MM.1S (cell line): ENCODE results near the gene LCLAT1.

Experiments
- DNase-seq: peaks from one replicate; pipeline ENCODE4 v3.0.0-alpha.2; 2015
- H2AFZ ChIP-seq: fragments of 300-600 bp; sonication (generic); 2 replicates; pipeline ENCODE4 v1.6.0; 2016; ENCODE audit warnings: antibody characterized with exemption, low read length
- H3F3A ChIP-seq: fragments of 300-600 bp; sonication (generic); 2 replicates; pipeline ENCODE4 v1.6.1; 2016; ENCODE audit warnings: mild to moderate bottlenecking, antibody characterized with exemption, low read length, moderate library complexity, mixed read lengths; ENCODE audit not compliant: insufficient read depth
- H3K27ac ChIP-seq: fragments of 300-600 bp; sonication (generic); 2 replicates; pipeline ENCODE4 v1.5.1; 2016; ENCODE audit warnings: mild to moderate bottlenecking, low read length
- H3K27me3 ChIP-seq: fragments of 300-600 bp; sonication (generic); replicated peaks from 2 replicates; pipeline ENCODE4 v1.6.0; 2016; ENCODE audit warnings: low read length; ENCODE audit not compliant: insufficient read depth
- H3K36me3 ChIP-seq: fragments of 300-600 bp; sonication (generic); replicated peaks from 2 replicates; pipeline ENCODE4 v1.6.1; 2016; ENCODE audit warnings: mild to moderate bottlenecking, low read length, mixed read lengths; ENCODE audit not compliant: insufficient read depth
- H3K4me1 ChIP-seq: fragments of 300-600 bp; sonication (generic); 2 replicates; pipeline ENCODE4 v1.6.1; 2016; ENCODE audit warnings: low read length, mixed read lengths
- H3K4me2 ChIP-seq: fragments of 300-600 bp; sonication (generic); 2 replicates; pipeline ENCODE4 v1.6.0; 2016; ENCODE audit warnings: low read depth, low read length
- H3K4me3 ChIP-seq: fragments of 300-600 bp; sonication (generic); 2 replicates; pipeline ENCODE4 v1.5.1; 2016; ENCODE audit warnings: low read length, mixed read lengths
- H3K79me2 ChIP-seq: fragments of 300-600 bp; sonication (generic); 2 replicates; pipeline ENCODE4 v1.6.1; 2016; ENCODE audit warnings: mixed run types, low read length, mixed read lengths
- H3K9ac ChIP-seq: fragments of 300-600 bp; sonication (generic); 2 replicates; pipeline ENCODE4 v1.6.1; 2016; ENCODE audit warnings: low read length, mixed read lengths
- H3K9me2 ChIP-seq: fragments of 300-600 bp; sonication (generic); replicated peaks from 2 replicates; pipeline ENCODE4 v1.6.1; 2016; ENCODE audit warnings: mild to moderate bottlenecking, low read length, mixed read lengths; ENCODE audit not compliant: insufficient read depth
- H3K9me3 ChIP-seq: fragments of 300-600 bp; sonication (generic); replicated peaks from 2 replicates; pipeline ENCODE4 v1.6.1; 2016; ENCODE audit warnings: mild to moderate bottlenecking, low read length, mixed read lengths; ENCODE audit not compliant: insufficient read depth
- H4K20me1 ChIP-seq: fragments of 300-600 bp; sonication (generic); 2 replicates; pipeline ENCODE4 v1.6.1; 2016; ENCODE audit warnings: mild to moderate bottlenecking, low read length, moderate library complexity, mixed read lengths; ENCODE audit not compliant: insufficient read depth
- CTCF ChIP-seq: fragments of 300-600 bp; sonication (generic); IDR thresholded peaks from 2 replicates; pipeline ENCODE4 v1.5.1; 2016; ENCODE audit warnings: antibody characterized with exemption, low read length, mixed read lengths
- EZH2 ChIP-seq: fragments of 300-600 bp; sonication (generic); optimal IDR thresholded peaks from 2 replicates; pipeline ENCODE3; 2017; ENCODE audit warnings: low read depth, mild to moderate bottlenecking, antibody characterized with exemption, low read length, mixed read lengths
- EZH2phosphoT487 ChIP-seq: fragments of 300-600 bp; sonication (generic); IDR thresholded peaks from 2 replicates; pipeline ENCODE4 v1.6.1; 2018; ENCODE audit warnings: antibody characterized with exemption, low read length

Gene LCLAT1

GRCh38 chr2:30455114-30455738, 8.2 kb downstream of the LCLAT1 start:
- Histone ChIP-seq H3K36me3 (no peaks in the 10 kb centered on the region), H2AFZ (no peak overlapping the region), H4K20me1 (no peaks in the 10 kb centered on the region; the same call in 1 of the 2 replicates), H3K27ac (no peak overlapping the region), H3K4me1 (no peaks in the 10 kb centered on the region), H3K27me3 (no peaks in the 10 kb centered on the region), H3K79me2 (0 out of 2 replicates have a peak, but pooled peaks cover 1% of the 10 kb centered on the region), H3K4me2 (no peak overlapping the region), H3K9ac (no peak overlapping the region), H3F3A (no peaks in the 10 kb centered on the region), H3K4me3 (no peak overlapping the region), H3K9me3 (no peaks in the 10 kb centered on the region), H3K9me2 (no peaks in the 10 kb centered on the region)
- DNase-seq, result no peak
- TF ChIP-seq CTCF (no peak), EZH2phosphoT487 (no peak), EZH2 (no peak)

GRCh38 chr2:30456106-30456505, 9.1 kb downstream of the LCLAT1 start:
- Histone ChIP-seq H3K27ac (no peak overlapping the region), H3F3A (no peaks in the 10 kb centered on the region), H3K79me2 (no peaks in the 10 kb centered on the region), H3K36me3 (no peaks in the 10 kb centered on the region), H3K9me2 (no peaks in the 10 kb centered on the region), H3K27me3 (no peaks in the 10 kb centered on the region), H3K4me3 (no peak overlapping the region), H3K9ac (no peak overlapping the region), H3K9me3 (no peaks in the 10 kb centered on the region), H3K4me2 (no peak overlapping the region), H3K4me1 (no peaks in the 10 kb centered on the region), H4K20me1 (no peaks in the 10 kb centered on the region; the same call in 1 of the 2 replicates), H2AFZ (no peak overlapping the region)
- DNase-seq, result no peak
- TF ChIP-seq EZH2phosphoT487, result no peak
- TF ChIP-seq CTCF, result no peak
- no peak for TF ChIP-seq EZH2

- Histone ChIP-seq H3F3A (no peaks in the 10 kb centered on the region), H3K9me3 (no peaks in the 10 kb centered on the region), H3K27me3 (no peaks in the 10 kb centered on the region), H3K4me1 (no peaks in the 10 kb centered on the region), H3K79me2 (no peaks in the 10 kb centered on the region), H3K4me2 (no peak overlapping the region), H4K20me1 (no peaks in the 10 kb centered on the region; the same call in 1 of the 2 replicates), H3K9me2 (no peaks in the 10 kb centered on the region), H3K4me3 (no peak overlapping the region), H3K27ac (no peak overlapping the region), H2AFZ (no peak overlapping the region), H3K9ac (no peak overlapping the region), H3K36me3 (no peaks in the 10 kb centered on the region)
- TF ChIP-seq EZH2, result no peak
- TF ChIP-seq CTCF, result no peak
- no peak for TF ChIP-seq EZH2phosphoT487
- DNase-seq, result no peak
Measured at GRCh38 chr2:30456579-30456978, 9.5 kb downstream of the LCLAT1 start.
